Lung (tissue), 12 donors: Measurements from ENCODE around the gene NPAS3. TPM values are rescaled to one million over a fixed set of nuclear protein-coding genes. Genes with fewer than 3 reads are reported as not detected.

Experiments used
- ATAC-seq: fragments of 200-7000 bp; cut with Tn5 transposase; one replicate; pipeline ENCODE4 v1.9.1; 2020; ENCODE audit warnings: moderate number of reproducible peaks; ENCODE audit not compliant: insufficient read depth, low FRiP score
- DNase-seq, 3 donors: peaks; one replicate each; pipeline ENCODE4 v3.0.0-alpha.2; 2013 to 2017
- H3K27ac ChIP-seq, 2 donors: one replicate each; pipeline ENCODE4 v1.5.1; 2013; ENCODE audit warnings: mild to moderate bottlenecking in 2 of 2, moderate library complexity in 2 of 2, control low read depth in 1 of 2, inconsistent platforms in 1 of 2, low read depth in 1 of 2, low read length in 1 of 2
- H3K27me3 ChIP-seq, 3 donors: one replicate each; pipeline ENCODE4 v1.5.1; 2013; ENCODE audit warnings: low read length in 2 of 3; ENCODE audit not compliant: control insufficient read depth in 3 of 3, insufficient read depth in 3 of 3
- H3K36me3 ChIP-seq, 4 donors: one replicate each; pipeline ENCODE4 v1.5.1; 2013; ENCODE audit warnings: low read length in 4 of 4, mild to moderate bottlenecking in 1 of 4, moderate library complexity in 1 of 4; ENCODE audit not compliant: control insufficient read depth in 4 of 4, insufficient read depth in 4 of 4
- H3K4me1 ChIP-seq, 5 donors: one replicate each; pipeline ENCODE4 v1.5.1; 2013; ENCODE audit warnings: low read length in 5 of 5, mild to moderate bottlenecking in 2 of 5, moderate library complexity in 1 of 5; ENCODE audit not compliant: control insufficient read depth in 5 of 5, insufficient read depth in 5 of 5
- H3K4me3 ChIP-seq: one replicate; pipeline ENCODE4 v1.5.1; 2013; ENCODE audit warnings: mild to moderate bottlenecking, control low read depth, moderate library complexity
- H3K9ac ChIP-seq, 2 donors: one replicate each; pipeline ENCODE4 v1.5.1; 2013; ENCODE audit warnings: low read length in 2 of 2, control low read depth in 1 of 2; ENCODE audit not compliant: insufficient read depth in 1 of 2
- H3K9me3 ChIP-seq, 4 donors: one replicate each; pipeline ENCODE4 v1.5.1; 2013; ENCODE audit warnings: low read length in 3 of 4, mild to moderate bottlenecking in 1 of 4, moderate library complexity in 1 of 4; ENCODE audit not compliant: control insufficient read depth in 4 of 4, insufficient read depth in 3 of 4
- whole genome bisulfite sequencing, 2 donors: extraction: QIAGEN DNeasy Blood & Tissue Kit; methylation state at CpG; one replicate each; pipeline ENCODE4 v1.1.7; 2013; 5-methylcytosine and 5-hydroxymethylcytosine counted together
- polyA plus RNA-seq, 2 donors: library from polyadenylated mRNA; stranded (reverse); fragments of 200-250 nt; gene quantifications; one replicate each; pipeline ENCODE4 v1.2.1, GENCODE V29; 2013
- total RNA-seq, 2 donors: library from RNA; depleted of rRNA in 1 of 2; stranded (reverse); fragments of >200 nt in 1 of 2; gene quantifications; one replicate each; pipeline ENCODE4 v1.2.1, GENCODE V29; 2014 to 2021
- TF ChIP-seq, protein P1 (sequence below): IDR thresholded peaks from 2 replicates; pipeline ENCODE4 v1.5.1; 2012; ENCODE audit warnings: mild to moderate bottlenecking; ENCODE audit errors: control extremely low read depth, extremely low read depth
- donor health status: control.
- donor health status: control.
- donor health status: Bipolar disorder and iron deficiency.
- donor health status: healthy.
- donor health status: DM: yes; HTN: yes; CAD: no.

Gene NPAS3
- total and polyA plus RNA-seq, 4 donors: 0.13 to 0.48 (median 0.33) TPM

DNA sequence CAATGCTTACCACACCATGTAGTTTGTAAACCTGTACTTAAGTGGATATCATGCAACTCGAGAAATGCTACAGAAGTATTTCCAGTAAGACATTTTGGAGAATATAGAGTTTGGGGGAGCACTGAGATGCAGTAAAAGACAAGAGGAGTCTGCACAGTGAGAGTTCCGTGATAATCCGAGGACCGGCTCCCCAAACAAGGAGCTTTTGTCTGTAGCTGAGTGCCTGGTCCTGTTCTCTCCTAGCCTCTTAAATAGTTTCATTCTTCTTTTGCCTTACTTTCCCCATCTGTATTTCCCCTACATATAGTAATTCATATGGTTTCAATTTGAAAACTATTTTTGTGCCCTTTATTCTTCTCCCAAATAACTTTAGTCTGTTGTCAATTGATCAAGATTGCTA is 648.1 kb downstream of the NPAS3 start:
- Histone ChIP-seq H3K9me3 (no peaks in the 10 kb centered on the region), H3K27me3 (no peaks in the 10 kb centered on the region), H3K4me1 (no peaks in the 10 kb centered on the region), H3K27ac (no peak overlapping the region), H3K36me3 (no peaks in the 10 kb centered on the region), H3K4me3 (no peak overlapping the region), H3K9ac (no peak overlapping the region)
- ATAC-seq (no peak), DNase-seq (no peak)
- TF ChIP-seq, protein P1, sequence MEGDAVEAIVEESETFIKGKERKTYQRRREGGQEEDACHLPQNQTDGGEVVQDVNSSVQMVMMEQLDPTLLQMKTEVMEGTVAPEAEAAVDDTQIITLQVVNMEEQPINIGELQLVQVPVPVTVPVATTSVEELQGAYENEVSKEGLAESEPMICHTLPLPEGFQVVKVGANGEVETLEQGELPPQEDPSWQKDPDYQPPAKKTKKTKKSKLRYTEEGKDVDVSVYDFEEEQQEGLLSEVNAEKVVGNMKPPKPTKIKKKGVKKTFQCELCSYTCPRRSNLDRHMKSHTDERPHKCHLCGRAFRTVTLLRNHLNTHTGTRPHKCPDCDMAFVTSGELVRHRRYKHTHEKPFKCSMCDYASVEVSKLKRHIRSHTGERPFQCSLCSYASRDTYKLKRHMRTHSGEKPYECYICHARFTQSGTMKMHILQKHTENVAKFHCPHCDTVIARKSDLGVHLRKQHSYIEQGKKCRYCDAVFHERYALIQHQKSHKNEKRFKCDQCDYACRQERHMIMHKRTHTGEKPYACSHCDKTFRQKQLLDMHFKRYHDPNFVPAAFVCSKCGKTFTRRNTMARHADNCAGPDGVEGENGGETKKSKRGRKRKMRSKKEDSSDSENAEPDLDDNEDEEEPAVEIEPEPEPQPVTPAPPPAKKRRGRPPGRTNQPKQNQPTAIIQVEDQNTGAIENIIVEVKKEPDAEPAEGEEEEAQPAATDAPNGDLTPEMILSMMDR: no peak
- 89 to 90% methylated on average over 4 of the region's 4 CpGs for WGBS, 2 donors

DNA sequence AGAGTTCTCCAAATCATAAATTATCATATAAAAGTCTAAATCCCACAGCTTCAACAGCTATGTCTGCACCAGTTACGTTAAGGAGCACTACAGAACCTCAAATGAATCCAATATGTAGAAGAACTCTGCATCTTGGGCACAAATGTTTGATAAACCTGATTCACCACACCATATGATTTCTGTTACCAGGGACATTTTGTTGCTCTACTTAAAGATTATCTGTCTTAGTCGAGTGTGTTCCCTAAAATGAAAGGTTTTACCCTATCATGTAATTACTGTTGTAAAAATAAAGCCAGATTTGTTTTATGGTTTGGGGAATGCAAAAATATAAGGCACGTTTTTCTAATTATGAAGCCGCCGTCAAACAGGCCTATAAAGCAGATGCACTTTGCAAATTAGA is 649.1 kb downstream of the NPAS3 start:
- TF ChIP-seq, protein P1: no peak
- no peak overlapping the region for H3K9ac ChIP-seq
- WGBS, 2 donors: 87 to 91% methylated on average over 5 of the region's 5 CpGs
- H3K9me3 ChIP-seq: no peaks in the 10 kb centered on the region
- no peaks in the 10 kb centered on the region for H3K36me3 ChIP-seq
- DNase-seq: no peak
- no peak overlapping the region for H3K27ac ChIP-seq
- H3K4me1 ChIP-seq: no peaks in the 10 kb centered on the region
- H3K27me3 ChIP-seq: no peaks in the 10 kb centered on the region
- ATAC-seq: no peak
- H3K4me3 ChIP-seq: no peak overlapping the region

DNA sequence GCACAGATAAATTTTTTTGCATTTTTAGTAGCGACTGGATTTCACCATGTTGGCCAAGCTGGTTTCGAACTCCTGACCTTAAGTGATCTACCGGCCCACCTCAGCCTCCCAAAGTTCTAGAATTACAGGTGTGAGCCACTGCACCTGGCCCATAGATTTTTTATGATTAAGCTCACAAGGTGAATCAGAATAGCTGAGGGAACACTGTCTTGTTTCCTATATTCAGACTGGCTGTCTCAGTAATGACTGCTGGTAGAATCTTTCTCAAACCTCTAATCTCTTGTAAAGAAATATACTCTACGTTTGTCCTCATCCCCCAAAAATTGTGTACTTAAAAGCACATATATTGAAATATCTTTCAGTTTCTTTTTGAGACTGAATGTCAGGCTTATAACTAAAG is 650.1 kb downstream of the NPAS3 start:
- no peaks in the 10 kb centered on the region for H3K27me3 ChIP-seq
- no peaks in the 10 kb centered on the region for H3K9me3 ChIP-seq
- no peak overlapping the region for H3K27ac ChIP-seq
- no peak overlapping the region for H3K9ac ChIP-seq
- DNase-seq (no peak), ATAC-seq (no peak)
- no peaks in the 10 kb centered on the region for H3K36me3 ChIP-seq
- TF ChIP-seq, protein P1: no peak
- no peak overlapping the region for H3K4me3 ChIP-seq
- H3K4me1 ChIP-seq: no peaks in the 10 kb centered on the region
- 90 to 94% methylated on average over 4 of the region's 4 CpGs for WGBS, 2 donors

DNA sequence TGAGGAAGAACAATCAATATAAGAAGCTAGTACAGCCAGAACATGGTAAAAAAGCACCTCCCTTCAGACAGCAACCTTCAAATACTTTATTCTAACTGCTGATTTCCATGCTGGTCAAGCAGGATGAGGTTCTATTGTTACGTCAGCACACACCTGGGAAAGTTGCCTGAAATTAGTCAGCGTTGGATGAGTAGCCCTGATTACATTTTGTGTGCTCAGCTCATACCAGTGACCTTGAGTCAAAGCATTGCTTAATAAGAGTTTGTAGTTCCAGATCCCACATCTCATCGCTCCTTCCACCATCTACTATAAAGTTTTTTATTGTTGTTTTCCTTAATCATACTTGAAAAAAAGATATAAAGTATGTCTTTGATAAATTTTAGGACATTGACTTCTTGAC is 650.7 kb downstream of the NPAS3 start:
- Histone ChIP-seq H3K36me3 (no peaks in the 10 kb centered on the region), H3K4me3 (no peak overlapping the region), H3K4me1 (no peaks in the 10 kb centered on the region), H3K9ac (no peak overlapping the region), H3K27ac (no peak overlapping the region), H3K27me3 (no peaks in the 10 kb centered on the region), H3K9me3 (no peaks in the 10 kb centered on the region)
- 70 to 83% methylated on average over 3 of the region's 3 CpGs for WGBS, 2 donors
- TF ChIP-seq, protein P1: no peak
- no peak for ATAC-seq
- DNase-seq: no peak
